NCI-H1105 treated with DMSO at 0.1 percent for 48 hours (cell line): Measurements from ENCODE around the gene ZNF605.
"Not testable (repeated sequence)": the region's sequence is repeated elsewhere in the genome, so short reads cannot be mapped to it uniquely, and the experiment has no call there.

Experiments
- DNase-seq: peaks from one replicate; lab custom pipeline; 2025; lab: John Stamatoyannopoulos, UW

ZNF605 gene

DNA sequence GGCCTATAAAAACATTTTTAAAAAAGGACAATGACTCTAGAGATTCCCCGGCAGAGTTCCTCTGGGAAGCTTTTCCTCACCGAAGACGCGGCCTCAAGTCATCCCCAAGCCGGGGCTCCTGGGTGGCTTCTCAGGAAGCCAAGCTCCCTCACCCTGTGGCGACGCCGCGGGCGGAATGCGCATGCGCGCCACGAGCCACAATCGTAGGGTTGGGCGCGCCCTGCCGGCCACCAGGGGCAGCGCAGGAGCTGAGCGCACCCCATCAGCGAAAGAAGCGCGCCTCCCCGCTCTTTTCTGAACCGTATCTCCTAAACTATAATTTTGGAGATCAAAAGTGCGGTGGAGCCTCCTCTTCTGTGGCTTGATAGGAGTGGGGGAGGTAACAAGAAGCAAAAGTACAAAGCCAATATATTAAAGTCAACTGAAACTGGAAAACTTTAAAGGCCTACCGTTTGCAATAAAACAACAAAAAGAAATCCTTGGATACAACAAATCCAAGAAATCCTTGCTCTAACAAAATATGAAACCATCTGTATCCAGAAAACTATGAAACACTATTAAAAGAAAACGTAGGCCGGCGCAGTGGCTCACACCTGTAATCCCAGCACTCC, 51.3 kb downstream of the ZNF605 start:
- DNase-seq: no peak

DNA sequence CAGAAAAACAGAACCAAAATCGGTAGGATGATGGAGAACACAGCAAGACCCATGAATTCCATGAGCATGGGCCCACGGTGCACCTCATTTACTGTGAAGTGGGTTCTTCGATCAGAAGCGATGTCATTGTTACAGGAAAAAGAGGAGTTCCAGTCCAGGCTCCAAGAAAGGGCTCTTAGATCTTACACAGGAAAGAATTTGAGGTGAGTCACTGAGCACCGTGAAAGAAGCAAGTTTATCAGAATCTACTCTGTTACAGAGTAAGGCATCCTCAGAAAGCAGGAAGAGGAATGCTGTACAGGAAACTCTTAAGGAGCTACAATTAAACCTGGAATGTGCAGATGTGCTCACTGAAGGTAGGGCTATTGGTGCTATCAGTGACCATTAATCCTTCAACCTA, 57.1 kb downstream of the ZNF605 start:
- no peak for DNase-seq

DNA sequence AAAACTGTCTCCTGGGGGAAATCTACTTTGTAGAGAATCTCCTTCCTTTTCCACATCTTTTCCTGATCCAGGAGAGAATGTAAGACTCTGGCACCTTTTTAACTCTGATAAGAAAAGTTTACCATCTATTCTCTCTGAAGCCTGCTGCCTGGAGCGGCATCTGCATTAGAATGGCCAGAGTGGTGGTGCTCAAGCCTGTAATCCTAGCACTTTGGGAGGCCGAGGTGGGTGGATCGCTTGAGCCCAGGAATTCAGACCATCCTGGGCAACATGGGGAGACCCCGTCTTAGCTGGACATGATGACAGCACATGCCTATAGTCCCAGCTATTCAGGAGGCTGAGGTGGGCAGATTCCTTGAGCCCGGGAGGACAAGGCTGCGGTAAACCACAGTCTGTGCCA, 67.3 kb downstream of the ZNF605 start:
- DNase-seq: no peak

DNA sequence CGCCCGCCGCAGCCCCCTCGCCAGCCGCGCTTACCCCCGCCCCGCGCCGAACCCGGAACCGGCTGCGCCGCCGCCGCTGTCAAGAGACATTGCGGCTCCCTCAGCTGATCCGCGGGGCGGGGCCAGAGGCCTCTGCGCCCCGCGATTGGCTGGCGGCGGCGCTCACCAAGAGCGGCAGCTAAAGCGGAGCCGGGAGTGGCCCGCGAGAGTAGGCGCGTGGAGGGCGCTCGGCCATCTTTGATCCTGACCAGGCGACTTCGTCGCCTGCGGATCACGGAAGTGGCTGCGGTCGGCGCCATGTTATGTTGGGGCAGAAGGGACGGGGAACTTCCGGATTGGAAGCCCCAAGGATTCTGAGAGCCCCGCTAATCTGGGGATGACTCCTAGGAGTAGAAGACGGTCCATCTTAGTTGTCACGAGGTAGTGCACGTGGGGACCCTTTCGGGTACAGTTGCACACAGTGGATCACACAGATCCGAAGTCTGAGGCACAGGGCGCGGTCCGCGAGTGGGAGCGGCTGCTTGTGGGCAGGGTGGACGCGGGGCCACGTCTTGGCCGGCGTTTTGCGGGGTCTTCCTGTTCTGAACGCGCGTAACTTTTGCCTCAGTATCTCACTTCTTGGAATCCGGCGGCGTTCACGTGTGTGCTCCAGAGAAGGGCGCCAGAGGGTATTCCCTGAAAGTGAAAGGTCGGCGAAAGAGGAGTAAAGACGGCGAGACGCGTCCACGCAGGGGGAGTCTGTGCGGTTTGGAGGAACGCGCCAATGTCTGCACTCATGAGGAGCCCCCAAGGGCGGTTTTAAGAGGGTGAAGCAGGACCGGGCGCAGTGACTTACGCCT, 68.4 kb downstream of the ZNF605 start, which contains the start of gene CHFR:
Gene CHFR (minus strand): TSS at position 93 of the 839 bp plus-strand sequence. CDS start 277 bp downstream, outside the sequence.
- peak; percentile 84 for DNase-seq

DNA sequence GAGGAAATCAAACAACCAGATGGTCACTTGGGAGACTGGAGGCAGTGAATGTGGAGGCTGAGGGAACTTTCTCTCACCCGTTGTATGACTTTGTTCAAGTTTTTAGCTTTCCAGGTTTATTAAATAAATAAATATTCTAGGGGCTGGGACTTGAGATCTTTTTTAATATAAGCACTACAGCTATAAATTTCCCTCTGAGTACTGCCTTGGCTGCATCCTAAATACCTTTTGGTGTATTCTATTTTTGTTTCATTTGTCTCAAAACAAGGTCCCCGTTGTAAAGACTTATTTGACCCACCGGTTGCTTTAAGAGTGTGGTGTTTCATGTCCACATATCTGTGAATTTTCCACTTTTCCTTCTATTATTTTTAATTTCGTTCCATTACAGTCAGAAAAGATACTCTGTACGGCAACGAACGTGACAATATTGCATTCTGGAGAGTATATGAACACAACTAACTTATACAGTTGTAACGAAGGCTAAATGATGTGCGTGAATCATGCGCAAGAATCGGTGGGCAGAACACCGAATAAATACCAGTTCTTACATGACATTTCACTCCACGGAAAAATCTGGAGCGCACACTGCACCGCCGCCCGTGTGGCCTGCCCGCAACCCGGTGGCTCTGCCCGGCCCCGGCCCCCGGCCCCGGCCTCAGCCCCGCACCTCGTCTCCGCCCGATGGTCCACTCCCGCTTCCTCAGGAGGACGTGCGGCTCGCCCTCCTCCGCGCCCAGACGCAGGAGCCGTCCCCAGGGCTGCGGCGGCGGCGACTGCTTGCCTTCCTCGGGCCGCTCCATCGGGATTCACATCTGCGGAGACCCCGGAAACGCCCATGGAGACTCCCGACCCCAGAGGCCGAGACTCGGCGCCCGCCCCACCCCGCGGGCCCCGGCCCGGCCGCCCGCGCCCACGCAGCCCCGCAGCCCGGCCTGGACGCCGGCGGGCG, 69.3 kb downstream of the ZNF605 start:
- no peak for DNase-seq

DNA sequence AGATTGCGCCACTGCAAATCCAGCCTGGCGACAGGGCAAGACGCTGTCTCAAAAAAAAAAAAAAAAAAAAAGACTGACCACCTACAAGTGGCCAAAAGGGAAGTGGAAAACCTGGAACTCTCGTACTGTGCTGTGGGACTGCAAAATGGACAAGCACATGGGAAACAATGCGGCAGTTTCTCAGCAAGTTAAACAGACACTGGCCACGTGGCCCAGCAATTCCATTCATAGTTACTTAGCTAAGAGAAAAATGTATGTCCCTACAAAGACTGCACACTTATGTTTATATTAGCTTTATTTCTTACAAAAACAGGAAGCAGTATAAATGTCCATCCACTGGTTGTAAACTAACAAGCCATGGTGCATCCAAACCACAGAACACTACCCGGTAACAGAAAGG, 74.3 kb downstream of the ZNF605 start:
- no peak for DNase-seq

DNA sequence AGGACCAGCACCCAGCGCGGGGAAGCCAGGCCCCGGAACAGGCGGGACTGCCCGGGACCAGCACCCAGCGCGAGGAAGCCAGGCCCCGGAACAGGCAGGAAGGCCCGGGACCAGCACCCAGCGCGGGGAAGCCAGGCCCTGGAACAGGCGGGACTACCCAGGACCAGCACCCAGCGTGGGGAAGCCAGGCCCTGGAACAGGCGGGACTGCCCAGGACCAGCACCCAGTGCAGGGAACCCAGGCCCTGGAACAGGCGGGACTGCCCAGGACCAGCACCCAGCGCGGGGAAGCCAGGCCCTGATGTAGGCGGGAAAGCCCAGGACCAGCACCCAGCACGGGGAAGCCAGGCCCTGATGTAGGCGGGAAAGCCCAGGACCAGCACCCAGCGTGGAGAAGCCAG, 81.5 kb downstream of the ZNF605 start:
- not testable (repeated sequence) for DNase-seq

DNA sequence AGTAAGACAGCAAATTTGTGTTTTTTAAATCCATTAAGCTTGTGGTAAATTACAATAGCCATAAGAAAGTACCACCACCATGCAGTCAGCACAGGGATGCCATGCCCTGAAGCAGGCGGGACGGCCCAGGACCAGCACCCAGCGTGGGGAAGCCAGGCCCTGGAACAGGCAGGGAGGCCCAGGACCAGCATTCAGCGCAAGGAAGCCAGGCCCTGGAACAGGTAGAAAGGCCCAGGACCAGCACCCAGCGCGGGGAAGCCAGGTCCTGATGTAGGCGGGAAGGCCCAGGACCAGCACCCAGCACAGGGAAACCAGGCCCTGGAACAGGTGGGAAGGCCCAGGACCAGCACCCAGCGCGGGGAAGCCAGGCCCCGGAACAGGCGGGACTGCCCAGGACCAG, 81.9 kb downstream of the ZNF605 start:
- DNase-seq: no peak

DNA sequence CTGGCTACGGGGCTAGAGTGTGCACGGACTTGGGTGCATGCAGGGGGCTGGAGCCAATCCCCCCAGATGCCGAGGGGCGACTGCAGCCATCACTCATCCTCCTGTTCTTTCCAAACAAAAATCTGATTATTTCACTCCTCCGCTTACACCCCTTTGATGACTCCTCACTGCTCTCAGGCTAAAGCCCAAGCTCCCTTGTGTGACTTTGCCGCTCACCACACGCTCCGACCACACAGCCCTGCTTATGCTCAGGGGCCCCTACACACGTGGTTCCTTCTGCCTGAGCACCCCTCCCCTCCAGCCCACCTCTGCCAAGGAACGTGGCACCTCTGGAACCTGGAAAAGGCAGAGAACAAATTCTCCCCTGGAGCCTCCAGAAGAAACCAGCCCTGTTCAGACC, 82.4 kb downstream of the ZNF605 start:
- no peak for DNase-seq

DNA sequence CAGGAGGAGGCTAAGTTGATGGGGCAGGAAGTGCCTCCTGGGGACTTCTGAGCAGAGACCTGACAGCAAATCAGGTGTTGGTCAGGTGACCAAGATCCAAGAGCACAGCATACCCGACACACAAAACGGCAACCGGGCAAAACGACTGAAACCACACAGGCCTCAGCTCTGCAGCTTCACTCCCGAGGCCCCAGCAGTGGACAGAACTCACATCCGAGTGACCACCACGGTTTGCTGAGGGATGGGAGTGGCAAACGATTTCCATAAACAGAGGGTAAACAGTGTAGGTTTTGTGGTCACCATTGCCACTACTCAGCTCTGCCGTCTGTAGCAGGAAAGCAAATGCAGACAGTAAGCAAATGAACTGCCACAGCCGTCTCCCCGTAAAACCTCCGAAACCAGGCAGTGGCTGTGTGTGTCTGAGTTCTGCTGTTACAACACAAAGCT, 83.1 kb downstream of the ZNF605 start:
- DNase-seq: no peak

DNA sequence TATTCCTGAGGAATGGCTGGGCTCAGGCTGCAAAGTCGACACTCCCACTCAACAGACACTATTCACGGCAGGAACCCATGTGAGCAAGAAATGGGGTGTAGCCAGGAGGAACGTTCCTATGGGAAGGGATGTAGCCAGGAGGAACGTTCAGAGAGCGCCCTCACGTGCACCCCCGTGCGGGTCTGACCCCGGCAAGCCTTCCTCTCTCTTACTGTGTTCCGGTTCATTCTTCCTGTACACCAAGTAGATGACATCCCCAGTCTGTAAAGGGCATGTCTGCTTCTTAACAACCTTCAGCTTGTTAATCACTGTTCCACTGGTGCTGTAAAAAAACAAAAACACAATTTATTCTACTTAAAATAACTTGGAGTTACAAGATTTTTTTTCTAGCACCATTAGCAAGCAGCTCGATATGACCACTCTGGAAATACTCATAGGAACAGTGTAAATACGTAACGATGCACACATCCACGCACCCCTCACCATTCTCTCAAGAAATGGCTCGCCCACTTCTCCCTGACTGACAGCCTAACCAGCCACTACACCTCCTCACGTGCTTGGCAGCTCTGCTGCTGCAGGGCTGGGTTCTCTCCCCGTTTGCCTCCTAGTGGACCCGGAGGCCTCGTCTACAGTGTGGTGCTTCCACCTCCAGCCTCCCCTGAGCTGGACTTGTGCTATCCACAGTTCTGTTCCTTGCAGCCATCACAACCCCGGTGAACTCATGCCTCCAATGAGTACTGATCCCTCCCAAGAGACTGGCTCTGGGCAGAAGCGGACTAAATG, 83.8 kb downstream of the ZNF605 start:
- no peak for DNase-seq

DNA sequence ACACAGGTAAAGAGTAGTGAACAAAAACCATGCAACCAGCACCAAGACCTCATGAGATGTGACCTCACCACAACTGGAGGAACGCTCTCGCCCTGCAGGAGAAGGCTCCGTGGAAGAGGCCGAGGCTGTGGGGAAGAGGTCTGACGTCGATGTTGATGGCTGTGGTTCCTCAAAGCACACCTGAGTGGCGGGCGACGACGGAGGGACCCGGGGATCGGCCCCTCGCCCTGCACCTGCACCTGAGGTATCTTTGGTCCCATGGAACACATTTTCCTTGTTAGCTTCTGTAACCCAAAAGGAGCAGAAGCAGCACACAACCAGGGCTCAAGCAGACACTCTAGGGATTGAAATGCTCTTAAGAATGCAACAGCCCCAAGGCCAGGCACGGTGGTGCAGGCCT, 86.6 kb downstream of the ZNF605 start:
- DNase-seq: no peak
